HFFc6 (cell line): ENCODE measurements around the gene CHST10. TPM values are rescaled to one million over a fixed set of nuclear protein-coding genes. Genes with fewer than 3 reads are reported as not detected.

Experiments used
- DNase-seq: peaks from one replicate; pipeline ENCODE4 v3.0.0-alpha.2; 2018
- H3K27ac Mint-ChIP-seq: 2 replicates; pipeline ENCODE4 v1.8.0; 2020; ENCODE audit warnings: mild to moderate bottlenecking, mixed read lengths
- H3K27me3 Mint-ChIP-seq: 2 replicates; pipeline ENCODE4 v1.8.0; 2021; ENCODE audit warnings: mild to moderate bottlenecking, moderate library complexity, mixed read lengths; ENCODE audit not compliant: insufficient read depth
- H3K36me3 Mint-ChIP-seq: 2 replicates; pipeline ENCODE4 v1.8.0; 2021; ENCODE audit warnings: low read depth, mixed read lengths
- H3K4me1 Mint-ChIP-seq: 2 replicates; pipeline ENCODE4 v1.8.0; 2020; ENCODE audit warnings: low read depth, mixed read lengths
- H3K4me3 Mint-ChIP-seq: 2 replicates; pipeline ENCODE4 v1.8.0; 2020; ENCODE audit warnings: mild to moderate bottlenecking, moderate library complexity, mixed read lengths
- H3K9me3 Mint-ChIP-seq: 2 replicates; pipeline ENCODE4 v1.8.0; 2020; ENCODE audit warnings: mild to moderate bottlenecking, mixed read lengths
- CTCF ChIP-seq: fragments of 200-600 bp; sonication (generic); IDR thresholded peaks from 2 replicates; pipeline ENCODE4 v1.5.0; 2021; ENCODE audit warnings: antibody characterized with exemption, mild to moderate bottlenecking
- total RNA-seq, 6 experiments: library from RNA; stranded (reverse); fragmentation: NEBNext Ultra II Directional; extraction: Animal tissue kit (Norgen Biotek cat#: 25700); gene quantifications; 2 replicates in 1 of 6; 3 replicates in 5 of 6; pipeline ENCODE4 v1.2.3, GENCODE V29; 2021

CHST10 gene
- total RNA-seq, 6 experiments from 2014 or later, result 5.9 to 6.9 (median 6.4) TPM

GRCh38 chr2:100405403-100406119 is 11.9 kb downstream of the CHST10 start:
- TF ChIP-seq CTCF, result no peak
- no peak for DNase-seq
- Mint-ChIP-seq H3K4me3 (no peak overlapping the region), H3K27me3 (no peaks in the 10 kb centered on the region; the same call in 1 of the 2 replicates), H3K9me3 (no peaks in the 10 kb centered on the region), H3K36me3 (peaks cover 5% of the 10 kb centered on the region; the same call in 1 of the 2 replicates), H3K4me1 (no peaks in the 10 kb centered on the region), H3K27ac (no peak overlapping the region)

GRCh38 chr2:100404411-100404810 is 13.1 kb downstream of the CHST10 start:
- H3K36me3 Mint-ChIP-seq, result peaks cover 5% of the 10 kb centered on the region; the same call in 1 of the 2 replicates
- H3K4me1 Mint-ChIP-seq, result no peaks in the 10 kb centered on the region
- DNase-seq, result no peak
- no peaks in the 10 kb centered on the region for H3K9me3 Mint-ChIP-seq
- H3K4me3 Mint-ChIP-seq, result no peak overlapping the region
- no peak for TF ChIP-seq CTCF
- H3K27me3 Mint-ChIP-seq, result no peaks in the 10 kb centered on the region; the same call in 1 of the 2 replicates
- H3K27ac Mint-ChIP-seq, result no peak overlapping the region

GRCh38 chr2:100403722-100404121 is 13.7 kb downstream of the CHST10 start:
- DNase-seq, result no peak
- Mint-ChIP-seq H3K9me3 (no peaks in the 10 kb centered on the region), H3K27me3 (no peaks in the 10 kb centered on the region; the same call in 1 of the 2 replicates), H3K4me3 (no peak overlapping the region), H3K27ac (no peak overlapping the region), H3K4me1 (no peaks in the 10 kb centered on the region), H3K36me3 (peaks cover 5% of the 10 kb centered on the region; the same call in 1 of the 2 replicates)
- no peak for TF ChIP-seq CTCF

- peaks cover 5% of the 10 kb centered on the region; the same call in 1 of the 2 replicates for H3K36me3 Mint-ChIP-seq
- H3K4me1 Mint-ChIP-seq, result no peaks in the 10 kb centered on the region; the same call in 1 of the 2 replicates
- no peak overlapping the region for H3K27ac Mint-ChIP-seq
- H3K27me3 Mint-ChIP-seq, result no peaks in the 10 kb centered on the region; the same call in 1 of the 2 replicates
- no peak for TF ChIP-seq CTCF
- no peaks in the 10 kb centered on the region for H3K9me3 Mint-ChIP-seq
- no peak overlapping the region for H3K4me3 Mint-ChIP-seq
- DNase-seq, result no peak
Measured at GRCh38 chr2:100401268-100401667, 16.2 kb downstream of the CHST10 start.

GRCh38 chr2:100399714-100400113 is 17.8 kb downstream of the CHST10 start:
- Mint-ChIP-seq H3K27me3 (no peaks in the 10 kb centered on the region; the same call in 1 of the 2 replicates), H3K27ac (no peak overlapping the region), H3K4me1 (no peaks in the 10 kb centered on the region; the same call in 1 of the 2 replicates), H3K4me3 (no peak overlapping the region), H3K9me3 (no peaks in the 10 kb centered on the region), H3K36me3 (peaks cover 5% of the 10 kb centered on the region; the same call in 1 of the 2 replicates)
- TF ChIP-seq CTCF, result no peak
- no peak for DNase-seq
